HG03442 (cell line): Measurements from ENCODE around the gene KCNAB2.

Source experiments
- ATAC-seq: cut with Tn5 transposase; IDR thresholded peaks from one replicate; pipeline ENCODE4 v1.9.1; 2021; ENCODE audit warnings: mild to moderate bottlenecking, moderate library complexity; ENCODE audit not compliant: unreplicated experiment

KCNAB2 gene

GRCh38 chr1:6045561-6045960 lies at the start of gene KCNAB2:
Gene KCNAB2, plus strand, starts transcription at chr1:6045888. Its CDS starts 5,649 bp downstream, at chr1:6051537.
- no peak for ATAC-seq

- no peak for ATAC-seq
Observed at GRCh38 chr1:5996641-5997270, 48.9 kb upstream of the KCNAB2 start.

- ATAC-seq: no peak
Observed at GRCh38 chr1:5997316-5997715, 48.4 kb upstream of the KCNAB2 start.

- ATAC-seq: no peak
Observed at GRCh38 chr1:5998051-5998905, 47.4 kb upstream of the KCNAB2 start.

GRCh38 chr1:5998906-5999301 lies 46.8 kb upstream of the KCNAB2 start:
- ATAC-seq: no peak

- no peak for ATAC-seq
Observed at GRCh38 chr1:5999711-6000443, 45.8 kb upstream of the KCNAB2 start.

- no peak for ATAC-seq
Observed at GRCh38 chr1:6000444-6001288, 45.0 kb upstream of the KCNAB2 start.

GRCh38 chr1:6001992-6002576 lies 43.6 kb upstream of the KCNAB2 start:
- ATAC-seq: no peak

GRCh38 chr1:6002714-6003501 lies 42.8 kb upstream of the KCNAB2 start:
- ATAC-seq: no peak

GRCh38 chr1:6003568-6004411 lies 41.9 kb upstream of the KCNAB2 start:
- no peak for ATAC-seq

- ATAC-seq: no peak
Observed at GRCh38 chr1:6004412-6005123, 41.1 kb upstream of the KCNAB2 start.

- no peak for ATAC-seq
Observed at GRCh38 chr1:6005276-6005917, 40.3 kb upstream of the KCNAB2 start.

- ATAC-seq: no peak
Observed at GRCh38 chr1:6006882-6007281, 38.8 kb upstream of the KCNAB2 start.

- no peak for ATAC-seq
Observed at GRCh38 chr1:6007318-6008083, 38.2 kb upstream of the KCNAB2 start.

GRCh38 chr1:6008084-6008415 lies 37.6 kb upstream of the KCNAB2 start:
- no peak for ATAC-seq

- ATAC-seq: no peak
Observed at GRCh38 chr1:6008696-6009095, 37.0 kb upstream of the KCNAB2 start.
